ENCODE data around the gene RIPOR2.
"Not testable (repeated sequence)": the region's sequence is repeated elsewhere in the genome, so short reads cannot be mapped to it uniquely, and the experiment has no call there.

Gene RIPOR2

GRCh38 chr6:24757611-24758010, 178.1 kb downstream of the RIPOR2 start:
- DNase-seq, result no peak

GRCh38 chr6:24755279-24755678, 180.5 kb downstream of the RIPOR2 start:
- DNase-seq, result no peak

- not testable (repeated sequence) for DNase-seq
These were observed 181.4 kb downstream of the RIPOR2 start for GRCh38 chr6:24754378-24754777.
